Measurements from ENCODE around the gene FXR2. TPM values are rescaled to one million over a fixed set of nuclear protein-coding genes. Genes with fewer than 3 reads are reported as not detected.
A peak's percentile ranks its signal among the peaks of the same experiment; 100 is the strongest.

The FXR2 gene
- total and polyA plus RNA-seq, 2 donors (not counting 3 experiments of a cell fraction or from before 2014, with no cell fraction given) = 40.1 to 48.9 TPM

DNA sequence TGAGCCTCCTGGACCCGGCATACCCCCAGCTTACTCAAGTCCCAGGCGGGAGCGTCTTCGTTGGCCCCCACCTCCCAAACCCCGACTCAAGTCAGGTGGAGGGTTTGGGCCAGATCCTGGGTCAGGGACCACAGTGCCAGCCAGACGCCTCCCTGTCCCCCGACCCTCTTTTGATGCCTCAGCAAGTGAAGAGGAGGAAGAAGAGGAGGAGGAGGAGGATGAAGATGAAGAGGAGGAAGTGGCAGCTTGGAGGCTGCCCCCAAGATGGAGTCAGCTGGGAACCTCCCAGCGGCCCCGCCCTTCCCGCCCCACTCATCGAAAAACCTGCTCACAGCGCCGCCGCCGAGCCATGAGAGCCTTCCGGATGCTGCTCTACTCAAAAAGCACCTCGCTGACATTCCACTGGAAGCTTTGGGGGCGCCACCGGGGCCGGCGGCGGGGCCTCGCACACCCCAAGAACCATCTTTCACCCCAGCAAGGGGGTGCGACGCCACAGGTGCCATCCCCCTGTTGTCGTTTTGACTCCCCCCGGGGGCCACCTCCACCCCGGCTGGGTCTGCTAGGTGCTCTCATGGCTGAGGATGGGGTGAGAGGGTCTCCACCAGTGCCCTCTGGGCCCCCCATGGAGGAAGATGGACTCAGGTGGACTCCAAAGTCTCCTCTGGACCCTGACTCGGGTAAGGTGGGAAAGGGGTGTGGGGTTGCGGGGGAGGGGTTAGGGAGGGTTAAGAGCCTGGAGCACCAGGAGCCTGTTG, 51.4 kb downstream of the FXR2 start:
- Histone ChIP-seq H3K27me3 (ENCODE audit: control insufficient read depth in 2 of 2, insufficient read depth in 2 of 2, low read length in 2 of 2) (no peaks in the 10 kb centered on the region), H3K4me2 (ENCODE audit: insufficient read depth, low read length) (peak overlapping the region; percentile 82), H3K9me3 (replicated peaks; ENCODE audit: control insufficient read depth, insufficient read depth, low read length) (no peaks in the 10 kb centered on the region), H3K79me2 (ENCODE audit: control insufficient read depth, insufficient read depth, low read length) (peaks cover 39% of the 10 kb centered on the region), H4K20me1 (replicated peaks; ENCODE audit: control insufficient read depth, extremely low read depth, insufficient read depth, low read length) (no peaks in the 10 kb centered on the region), H2AFZ (ENCODE audit: low read depth, low read length) (no peak overlapping the region), H3K9ac (replicated peaks; ENCODE audit: extremely low read depth, insufficient read depth, low read length) (peak overlapping the region; percentile 67), H3K27ac (ENCODE audit: insufficient read depth, low read depth, low read length) (no peak overlapping the region), H3K4me3 (replicated peaks in 1 of 3; ENCODE audit: insufficient read depth in 1 of 3, low read depth in 1 of 3, low read length in 3 of 3) (no peak overlapping the region), H3K4me1 (ENCODE audit: control insufficient read depth, extremely low read depth, insufficient read depth, low read length) (peaks cover 26% of the 10 kb centered on the region), H3K9me1 (replicated peaks; ENCODE audit: control insufficient read depth, extremely low read depth, insufficient read depth, low read length) (no peaks in the 10 kb centered on the region), H3K36me3 (ENCODE audit: control insufficient read depth in 2 of 2, extremely low read depth in 1 of 2, insufficient read depth in 2 of 2, low read length in 2 of 2) (peaks cover 8 to 19% of the 10 kb centered on the region in 2 experiments)
- FAIRE-seq (no peak), DNase-seq (ENCODE audit: low read depth, low spot score) (no peak)
- ChIA-PET CTCF (interaction anchor here (5.6 to 6.7 kb wide), 2 partner anchors 25 to 48 kb away, joined by 61 to 314 read pairs; partner anchors contain the start of gene SOX15), POLR2A (interaction anchor here (0.6 kb wide), 1 partner anchor 16 kb away, joined by 4 read pairs; no protein-coding TSS in a partner anchor)
- intact Hi-C loops (cut with micrococcal nuclease) = no loop called here
- no peak for TF ChIP-seq POLR2A (IDR thresholded peaks at IDR 0.05; ENCODE audit: low read depth, low read length)
- TF ChIP-seq, protein P1, sequence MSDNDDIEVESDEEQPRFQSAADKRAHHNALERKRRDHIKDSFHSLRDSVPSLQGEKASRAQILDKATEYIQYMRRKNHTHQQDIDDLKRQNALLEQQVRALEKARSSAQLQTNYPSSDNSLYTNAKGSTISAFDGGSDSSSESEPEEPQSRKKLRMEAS (IDR thresholded peaks at IDR 0.05; ENCODE audit: insufficient read depth, insufficient read length) = no peak
- TF ChIP-seq POLR2AphosphoS5 (IDR thresholded peaks at IDR 0.05; ENCODE audit: insufficient read depth, low read depth, low read length) = no peak
- no peak for TF ChIP-seq EZH2 (IDR thresholded peaks at IDR 0.05; ENCODE audit: borderline replicate concordance, low read depth, low read length, severe bottlenecking)
- TF ChIP-seq GATA2 (IDR thresholded peaks at IDR 0.05; ENCODE audit: insufficient read depth, insufficient read length, low read depth, low read length) = no peak
- TF ChIP-seq JUN (IDR thresholded peaks at IDR 0.05; ENCODE audit: borderline replicate concordance, insufficient read depth, insufficient read length, low read depth) = no peak
- no peak for TF ChIP-seq MYC (IDR thresholded peaks at IDR 0.05; ENCODE audit: low read depth, low read length)
- TF ChIP-seq, protein P2, sequence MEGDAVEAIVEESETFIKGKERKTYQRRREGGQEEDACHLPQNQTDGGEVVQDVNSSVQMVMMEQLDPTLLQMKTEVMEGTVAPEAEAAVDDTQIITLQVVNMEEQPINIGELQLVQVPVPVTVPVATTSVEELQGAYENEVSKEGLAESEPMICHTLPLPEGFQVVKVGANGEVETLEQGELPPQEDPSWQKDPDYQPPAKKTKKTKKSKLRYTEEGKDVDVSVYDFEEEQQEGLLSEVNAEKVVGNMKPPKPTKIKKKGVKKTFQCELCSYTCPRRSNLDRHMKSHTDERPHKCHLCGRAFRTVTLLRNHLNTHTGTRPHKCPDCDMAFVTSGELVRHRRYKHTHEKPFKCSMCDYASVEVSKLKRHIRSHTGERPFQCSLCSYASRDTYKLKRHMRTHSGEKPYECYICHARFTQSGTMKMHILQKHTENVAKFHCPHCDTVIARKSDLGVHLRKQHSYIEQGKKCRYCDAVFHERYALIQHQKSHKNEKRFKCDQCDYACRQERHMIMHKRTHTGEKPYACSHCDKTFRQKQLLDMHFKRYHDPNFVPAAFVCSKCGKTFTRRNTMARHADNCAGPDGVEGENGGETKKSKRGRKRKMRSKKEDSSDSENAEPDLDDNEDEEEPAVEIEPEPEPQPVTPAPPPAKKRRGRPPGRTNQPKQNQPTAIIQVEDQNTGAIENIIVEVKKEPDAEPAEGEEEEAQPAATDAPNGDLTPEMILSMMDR (IDR thresholded peaks at IDR 0.05; ENCODE audit: extremely low read depth in 1 of 2, insufficient read depth in 1 of 2, low read depth in 1 of 2, low read length in 2 of 2) = no peak
- no peak for TF ChIP-seq FOS (IDR thresholded peaks at IDR 0.05; ENCODE audit: borderline replicate concordance, insufficient read depth, low read length)
- dilution Hi-C loops (cut with MboI; ENCODE audit: extremely low pct_ligation_motif_present, low sequenced_read_pairs) = no loop called here
- BruUV-seq (replicated peaks) = no TSS peak

Measured in endothelial cell of umbilical vein (primary cell).